COR-L47 (cell line): ENCODE measurements around the gene OAT.

ENCODE experiments used
- DNase-seq: peaks from one replicate; lab custom pipeline; 2025; lab: John Stamatoyannopoulos, UW

OAT gene

DNA sequence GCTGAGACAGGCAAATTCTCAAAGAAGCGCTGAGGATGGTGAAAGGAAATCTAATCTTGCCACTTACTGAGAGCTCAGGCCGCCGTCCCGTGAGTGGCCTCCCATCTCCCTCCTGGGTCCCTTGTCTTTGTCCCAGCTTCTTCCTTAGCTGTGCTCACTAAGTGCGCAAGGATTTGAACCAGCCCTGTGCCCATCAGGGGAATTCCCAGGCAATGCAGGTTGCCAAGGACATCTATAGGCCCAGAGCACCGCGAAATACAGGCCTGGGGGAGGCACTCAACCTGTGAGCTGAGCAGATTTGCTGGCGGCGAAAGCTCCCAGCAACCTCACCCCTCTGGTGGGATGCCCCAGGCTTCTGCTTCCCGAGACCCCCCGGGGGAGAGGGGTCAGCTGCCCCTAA is 64.8 kb downstream of the OAT start:
- no peak for DNase-seq

DNA sequence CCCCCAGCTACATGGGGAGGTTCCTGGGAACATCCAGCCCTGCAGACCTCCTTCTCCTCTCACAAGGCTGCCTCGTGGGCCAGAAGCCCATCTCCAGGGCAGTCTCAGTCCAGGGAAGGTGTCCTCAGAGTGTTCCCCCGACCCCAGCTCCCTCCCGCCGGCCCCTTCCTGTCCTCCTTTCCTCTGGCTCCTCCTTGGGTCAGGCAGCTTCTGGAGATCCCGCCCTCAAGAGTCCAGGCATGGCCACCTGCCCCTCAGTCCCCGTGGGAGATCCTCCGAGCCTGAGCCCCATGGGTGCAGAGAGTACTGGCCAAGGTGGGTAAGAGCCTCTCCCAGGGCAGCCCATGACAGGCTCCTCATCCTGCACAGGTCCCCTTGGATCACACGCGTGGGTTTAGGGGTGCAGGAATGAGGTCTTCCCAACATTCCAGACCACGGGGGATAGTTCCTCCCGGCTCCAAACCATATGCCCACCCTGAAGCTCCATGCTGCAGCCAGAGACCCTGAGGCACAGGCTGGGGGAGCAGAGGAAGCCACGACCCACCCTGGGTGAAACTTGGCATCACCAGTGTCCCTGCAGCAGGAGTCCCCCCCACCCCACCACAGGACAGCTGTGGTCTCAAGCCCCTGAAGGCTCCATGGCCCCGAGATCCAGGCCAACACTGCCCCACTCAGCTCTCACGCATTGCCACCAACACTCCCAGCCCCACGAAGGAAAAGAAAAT is 65.5 kb downstream of the OAT start:
- no peak for DNase-seq

DNA sequence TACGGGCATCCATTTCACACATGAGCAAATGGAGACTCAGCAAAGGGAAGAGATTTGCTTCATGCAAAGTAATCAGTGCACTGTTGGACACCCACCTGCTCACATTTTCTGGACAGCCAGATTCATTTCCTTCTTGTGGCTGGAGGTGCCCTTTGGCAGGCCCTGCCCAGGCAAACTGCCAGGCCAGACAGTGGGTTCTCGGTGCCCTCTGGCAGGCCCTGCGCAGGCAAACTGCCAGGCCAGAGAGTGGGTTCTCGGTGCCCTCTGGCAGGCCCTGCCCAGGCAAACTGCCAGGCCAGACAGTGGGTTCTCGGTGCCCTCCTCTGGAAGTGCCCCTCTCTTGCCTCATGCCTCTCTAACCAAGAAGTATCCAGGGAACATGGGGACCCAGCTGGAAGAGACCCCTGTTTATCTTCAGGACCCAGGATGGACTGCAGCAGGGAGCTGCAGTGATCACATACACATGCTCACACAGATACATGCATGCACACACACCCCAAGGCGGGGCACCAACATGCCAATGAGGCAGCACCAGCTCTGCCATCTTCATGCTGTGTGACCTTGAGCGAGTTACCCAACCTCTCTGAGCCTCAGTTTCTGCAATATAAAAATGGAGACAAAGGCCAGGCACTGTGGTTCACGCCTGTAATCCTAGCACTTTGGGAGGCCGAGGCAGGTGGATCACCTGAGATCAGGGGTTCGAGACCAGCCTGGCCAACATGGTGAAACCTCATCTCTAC is 67.1 kb downstream of the OAT start:
- no peak for DNase-seq

DNA sequence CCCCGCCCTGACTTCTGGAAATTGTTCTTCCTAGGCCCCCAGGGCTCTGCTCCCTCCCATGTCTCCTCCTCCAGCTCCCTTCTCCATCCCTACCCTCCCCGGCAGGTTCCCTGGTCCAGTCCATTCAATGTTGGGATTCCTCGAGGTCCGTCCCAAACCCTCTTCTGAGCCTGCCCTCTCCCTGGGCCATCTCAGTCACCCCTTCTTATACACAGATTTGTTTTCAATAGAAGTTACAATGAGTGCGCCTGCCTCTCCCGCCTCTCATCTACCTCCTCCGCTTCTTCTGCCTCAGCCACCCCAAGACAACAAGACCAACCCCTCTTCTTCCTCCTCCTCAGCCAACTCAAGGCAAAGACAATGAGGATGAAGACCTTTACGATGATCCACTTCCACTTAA is 67.9 kb downstream of the OAT start:
- no peak for DNase-seq

DNA sequence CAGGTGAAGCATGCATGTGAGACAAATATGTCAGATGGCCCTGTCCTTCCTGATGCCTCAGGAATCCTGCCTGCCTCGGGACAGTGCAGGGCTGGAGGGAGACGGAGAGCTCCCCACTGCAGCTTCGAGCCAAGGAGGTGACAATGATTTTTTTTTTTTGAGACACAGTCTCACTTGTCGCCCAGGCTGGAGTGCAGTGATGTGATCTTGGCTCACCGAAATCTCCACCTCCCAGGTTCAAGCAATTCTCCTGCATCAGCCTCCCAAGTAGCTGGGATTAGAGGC is 68.8 kb downstream of the OAT start:
- DNase-seq = no peak

DNA sequence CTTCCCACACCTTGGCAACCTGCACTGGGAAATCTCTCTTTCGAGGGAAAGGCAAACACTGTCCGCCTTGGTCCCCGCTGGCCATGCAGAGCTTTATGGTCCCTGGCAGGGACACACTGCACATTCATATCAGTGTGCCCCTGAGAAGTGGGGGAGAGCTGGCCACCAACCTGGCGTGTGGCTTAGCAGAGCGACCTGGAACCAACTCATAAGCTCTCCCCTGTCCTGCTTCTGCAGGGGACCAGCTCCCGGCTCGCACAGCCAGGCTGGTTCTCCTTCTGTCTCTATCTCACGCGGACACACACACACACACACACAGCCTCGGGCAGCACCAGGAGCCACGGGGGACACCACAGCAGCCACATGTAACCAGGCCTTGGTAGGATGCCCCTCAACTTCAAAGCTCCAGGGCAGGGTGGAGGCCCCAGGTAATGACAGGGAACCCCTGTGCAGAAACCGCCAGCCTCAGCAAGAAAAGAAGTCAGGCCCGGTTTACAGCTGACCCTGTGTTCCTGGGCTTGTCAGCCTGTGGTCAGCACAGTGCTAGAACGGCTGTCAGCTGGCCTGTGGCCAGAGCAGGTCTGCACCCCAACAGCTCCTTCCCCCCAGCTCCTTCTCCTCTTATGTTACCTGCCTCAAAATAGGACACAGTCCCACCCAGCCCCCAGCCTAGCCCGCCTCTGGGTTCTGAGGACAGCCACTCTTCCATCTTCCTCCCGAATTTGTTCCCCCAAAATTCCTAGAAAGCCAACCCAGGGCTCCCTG is 69.3 kb downstream of the OAT start:
- no peak for DNase-seq

DNA sequence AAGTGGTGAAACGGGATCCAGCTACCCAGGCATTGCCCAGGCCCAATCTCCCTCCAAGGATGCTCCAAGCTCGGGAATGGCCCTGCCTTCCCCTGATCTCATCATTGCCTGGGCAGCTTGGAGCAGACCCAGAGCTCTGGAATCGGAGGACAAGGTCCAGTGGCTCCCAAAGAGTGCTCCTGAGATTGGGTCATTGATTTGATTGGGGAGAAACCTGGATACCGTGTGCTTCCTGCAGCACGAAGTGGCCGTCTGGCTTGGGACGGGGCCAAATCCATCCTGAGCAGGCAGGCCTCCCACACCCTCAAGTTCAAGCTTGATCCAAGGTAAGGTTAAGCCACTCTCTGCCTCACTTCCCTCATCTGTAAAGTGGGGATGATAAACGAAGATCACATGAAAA is 69.9 kb downstream of the OAT start:
- DNase-seq = no peak

DNA sequence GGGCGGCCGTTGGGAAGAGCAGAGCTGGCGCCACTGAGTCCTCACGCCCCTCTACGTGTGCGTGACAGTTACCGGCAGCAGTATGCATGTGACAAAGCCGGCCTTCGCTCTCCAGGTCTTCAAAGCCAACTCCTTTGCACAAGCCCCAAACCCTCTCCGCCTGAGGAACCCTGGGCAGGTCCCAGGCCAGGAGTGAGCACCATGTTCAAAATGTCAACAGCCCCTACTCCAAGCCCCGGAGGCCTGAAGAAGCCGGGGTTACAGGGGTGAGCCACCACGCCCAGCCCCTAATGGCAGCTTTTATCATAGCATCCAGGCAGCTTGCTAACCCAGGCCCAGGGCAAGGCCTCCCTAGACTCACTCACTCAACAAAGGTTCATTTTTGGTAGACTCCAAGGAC is 70.8 kb downstream of the OAT start:
- DNase-seq = no peak
